GM18517 (cell line): ENCODE measurements around the gene BHLHE40.

Experiments
- ATAC-seq: cut with Tn5 transposase; IDR thresholded peaks from one replicate; pipeline ENCODE4 v1.9.1; 2021; ENCODE audit warnings: mild to moderate bottlenecking, moderate library complexity; ENCODE audit not compliant: unreplicated experiment

Gene BHLHE40

DNA sequence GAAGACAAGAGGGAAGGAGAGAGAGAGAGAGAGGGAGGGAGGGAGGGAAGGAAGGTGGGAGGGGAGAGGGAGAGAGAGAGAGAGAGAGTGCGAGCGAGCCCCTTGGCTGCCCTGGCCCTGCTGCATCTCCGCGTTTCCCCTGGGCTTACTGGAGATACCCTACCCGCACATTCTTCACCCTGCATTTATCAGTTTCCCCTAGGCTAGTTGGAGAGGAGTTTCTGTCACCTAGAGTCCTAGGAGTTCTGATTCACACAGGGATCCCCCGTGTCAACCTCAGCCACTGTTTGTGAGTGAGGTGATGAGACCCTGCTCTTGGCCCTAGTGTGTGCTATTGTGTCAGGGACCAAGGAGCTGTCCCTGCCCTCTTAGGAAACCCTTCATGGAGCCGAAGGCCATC is 18.7 kb downstream of the BHLHE40 start:
- no peak for ATAC-seq

DNA sequence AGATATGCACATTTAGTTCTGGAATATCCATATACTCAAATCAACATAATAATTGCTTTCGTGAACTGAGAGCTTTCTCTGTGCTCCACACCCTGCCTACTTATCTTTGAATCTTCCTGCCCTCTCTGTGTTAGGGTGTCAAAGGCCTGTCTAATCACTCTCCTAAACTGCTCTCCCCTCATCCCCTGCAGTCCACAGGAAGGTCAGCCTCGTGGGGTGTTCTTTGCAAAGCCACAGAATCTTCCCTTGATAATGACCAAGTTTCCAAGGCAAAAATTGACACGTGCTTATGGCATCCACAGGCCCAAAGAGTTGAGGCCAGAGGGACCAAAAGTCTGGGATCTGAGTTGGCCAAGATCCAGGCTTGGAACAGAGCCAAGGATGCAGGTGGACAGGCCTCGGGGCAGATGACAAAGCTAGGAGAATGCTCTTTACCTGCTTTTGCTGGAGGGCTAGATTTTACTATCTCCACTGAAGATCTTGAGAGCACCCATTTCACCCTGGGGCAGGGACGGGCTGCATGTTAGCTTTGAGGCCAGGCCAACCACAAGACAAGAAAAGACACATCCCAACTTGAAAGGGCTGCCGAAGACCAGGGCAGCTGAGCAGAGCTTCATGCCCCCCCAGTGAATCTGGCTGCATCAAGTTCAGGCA is 20.4 kb downstream of the BHLHE40 start:
- ATAC-seq: no peak

DNA sequence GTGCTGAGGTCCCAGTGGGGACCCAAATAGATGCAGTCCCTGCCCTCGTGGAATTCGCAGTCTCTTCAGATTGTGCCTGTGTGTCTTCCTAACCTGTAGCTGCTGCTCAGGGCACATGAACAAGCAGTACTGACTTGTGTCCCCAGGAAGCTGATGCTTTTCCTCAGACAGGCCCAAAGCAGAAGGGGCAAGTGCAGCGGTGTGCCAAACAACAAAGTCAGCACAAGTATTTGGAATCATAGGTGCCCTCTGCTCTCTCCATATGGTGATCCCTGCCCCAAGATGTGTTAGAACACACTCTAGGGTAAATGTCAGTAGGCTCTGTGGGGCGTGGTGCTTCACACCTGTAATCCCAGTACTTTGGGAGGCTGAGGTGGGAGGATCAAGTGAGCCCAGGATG is 21.9 kb downstream of the BHLHE40 start:
- no peak for ATAC-seq

DNA sequence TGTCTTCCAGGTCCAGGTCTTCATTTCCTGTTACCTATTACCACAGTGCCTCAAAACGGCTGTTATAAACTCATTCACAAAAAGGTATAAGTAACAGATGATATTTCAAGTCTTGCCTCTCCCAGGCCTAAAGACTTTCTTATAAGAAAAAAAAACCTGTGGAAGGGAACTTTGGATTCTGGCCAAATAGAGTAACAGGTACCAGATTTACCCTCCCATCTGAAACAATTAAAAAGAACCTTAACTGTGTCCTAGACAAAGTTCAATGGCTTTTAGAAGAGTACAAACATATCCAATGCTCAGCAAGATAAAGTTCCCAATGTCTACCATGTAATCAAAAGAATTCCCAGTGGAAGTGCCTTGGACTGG is 22.6 kb downstream of the BHLHE40 start:
- no peak for ATAC-seq

DNA sequence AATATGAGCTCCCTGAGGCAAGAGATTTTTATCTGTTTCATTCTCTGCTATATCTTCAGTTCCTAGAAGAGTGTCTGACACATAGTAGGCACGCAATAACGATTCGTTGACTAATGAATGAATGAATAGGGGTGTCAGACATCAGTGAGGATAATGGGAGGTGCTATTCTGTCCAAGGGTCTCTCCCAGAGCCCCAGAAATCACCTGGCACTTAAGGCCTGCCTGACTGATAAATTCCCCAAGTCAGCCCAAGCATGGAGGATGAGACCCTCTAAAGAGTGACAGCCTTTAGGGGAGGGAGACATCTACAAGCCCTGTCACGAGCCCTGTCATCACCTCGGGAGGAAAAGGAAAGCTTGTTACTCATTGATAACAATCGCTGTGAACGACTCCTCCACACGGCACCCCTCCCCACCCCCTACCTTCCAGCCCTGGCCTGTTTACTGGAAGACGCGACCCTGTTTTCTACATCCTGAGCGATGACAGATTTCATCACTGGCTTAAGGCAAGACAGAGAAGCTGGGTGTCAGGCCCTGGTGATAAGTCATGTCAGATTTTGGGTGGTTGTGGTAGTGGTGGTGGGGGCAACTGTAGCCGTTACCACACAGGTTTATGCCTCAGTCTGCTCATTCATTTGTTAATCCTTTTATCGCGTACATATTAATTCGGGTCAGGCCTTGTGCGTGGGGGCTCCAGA is 23.1 kb downstream of the BHLHE40 start:
- no peak for ATAC-seq

DNA sequence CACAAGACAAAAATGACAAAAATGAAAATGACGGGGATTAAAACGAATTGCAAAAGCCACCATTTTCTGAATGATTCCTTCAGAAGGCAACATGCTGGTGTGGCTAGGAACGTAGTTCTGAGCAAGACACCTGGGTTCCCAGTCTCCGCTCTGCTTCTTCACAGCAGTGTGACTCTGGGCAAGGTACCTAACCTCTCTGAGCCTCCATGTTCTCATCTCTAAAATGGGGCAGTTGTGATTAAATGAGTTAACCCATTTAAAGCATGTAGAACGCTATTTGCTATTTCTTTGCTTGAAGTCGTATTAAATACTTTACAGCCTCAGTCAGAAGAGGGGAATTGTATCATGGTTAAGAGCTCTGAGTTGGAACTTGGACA is 23.6 kb downstream of the BHLHE40 start:
- no peak for ATAC-seq

DNA sequence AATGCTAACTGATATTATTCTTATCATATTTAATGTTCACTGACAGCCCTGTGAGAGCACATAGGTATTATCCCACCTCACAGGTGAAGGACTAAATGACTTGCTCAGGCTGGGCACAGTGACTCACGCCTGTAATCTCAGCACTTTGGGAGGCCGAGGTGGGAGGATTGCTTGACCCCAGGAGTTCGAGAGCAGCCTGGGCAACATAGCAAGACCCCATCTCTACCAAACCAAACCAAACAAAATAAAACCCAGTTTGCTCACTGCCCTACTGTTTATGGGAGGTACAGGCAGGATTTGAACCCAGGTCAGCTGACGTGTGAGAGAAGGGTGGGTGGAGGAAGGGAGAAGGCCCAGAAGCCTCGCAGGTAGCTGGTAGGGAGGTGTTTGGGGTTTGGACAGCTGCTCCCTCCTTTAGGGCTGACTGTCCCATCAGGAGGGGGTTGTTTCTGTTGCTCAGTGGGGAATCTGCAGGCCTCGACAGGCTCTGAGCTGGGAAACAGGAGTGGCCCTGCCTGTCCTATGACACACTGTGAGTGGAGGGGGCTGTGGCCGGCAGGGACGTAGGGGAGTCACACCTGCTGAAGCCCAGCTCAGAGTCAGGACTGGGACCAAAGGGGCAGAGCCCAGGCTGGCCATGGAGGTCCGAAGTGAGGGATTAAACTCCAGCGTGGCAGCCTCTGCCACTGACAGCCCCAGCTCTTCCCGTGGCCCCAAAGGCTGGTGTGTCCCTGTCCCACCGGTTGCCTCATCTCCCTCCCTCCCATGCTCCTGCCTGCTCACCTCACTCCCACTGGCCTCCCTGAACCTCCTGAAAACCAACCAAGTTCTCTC is 25.3 kb downstream of the BHLHE40 start:
- no peak for ATAC-seq

DNA sequence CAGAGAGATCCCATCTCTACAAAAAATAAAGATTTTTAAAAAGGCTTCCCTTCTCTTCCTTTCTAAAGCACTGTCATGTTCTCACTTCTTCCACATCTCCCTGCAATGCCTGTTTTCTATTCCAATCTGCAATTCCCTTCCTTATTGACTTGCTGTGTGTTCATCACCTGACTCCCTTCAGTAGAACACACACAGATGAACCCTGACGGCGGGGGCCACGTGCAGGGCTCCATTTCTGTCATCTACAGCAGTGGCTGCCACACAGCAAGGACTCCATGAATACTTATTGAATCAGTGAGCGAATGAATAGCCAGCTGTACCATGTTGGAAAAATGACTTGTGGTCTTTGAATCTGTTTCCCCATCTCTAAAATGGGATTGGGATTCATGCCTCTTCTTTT is 26.1 kb downstream of the BHLHE40 start:
- no peak for ATAC-seq

DNA sequence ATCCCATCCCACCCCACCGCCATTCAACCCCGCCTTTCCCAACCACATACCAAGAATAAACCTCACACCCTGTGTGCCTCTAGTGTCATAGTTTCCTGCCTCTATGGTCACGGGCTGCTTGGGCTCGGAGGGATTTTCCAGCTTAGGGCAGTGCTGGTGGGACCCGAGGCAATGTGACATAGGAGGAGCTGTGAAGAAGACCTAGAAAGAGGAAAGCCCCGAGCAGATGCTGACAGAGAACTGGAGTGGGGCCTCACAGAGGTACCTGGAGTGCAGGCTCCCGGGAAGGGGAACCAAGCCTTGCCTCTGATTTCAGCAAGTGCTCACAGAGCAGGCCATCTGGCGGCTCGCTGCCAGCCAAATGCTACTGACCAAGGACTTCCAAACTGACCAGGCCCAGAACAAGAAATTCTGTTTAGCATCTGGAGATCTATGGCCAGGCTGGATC is 27.5 kb downstream of the BHLHE40 start:
- peak; percentile 67 for ATAC-seq

DNA sequence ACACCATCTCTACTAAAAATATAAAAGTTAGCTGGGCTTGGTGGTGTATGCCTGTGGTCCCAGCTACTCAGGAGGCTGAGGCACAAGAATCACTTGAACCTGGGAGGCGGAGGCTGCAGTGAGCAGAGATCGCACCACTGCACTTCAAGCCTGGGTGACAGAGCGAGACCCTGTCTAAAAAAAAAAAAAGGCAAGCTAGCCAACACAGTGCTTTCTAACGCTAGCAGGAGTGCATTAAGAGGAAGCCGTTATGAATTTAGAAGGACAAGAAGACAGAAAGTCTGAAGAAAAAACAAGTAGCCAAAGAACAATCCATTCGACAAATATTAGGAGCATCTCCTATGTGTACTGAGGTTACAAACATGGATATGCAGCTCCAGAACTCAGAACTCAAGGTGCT is 28.6 kb downstream of the BHLHE40 start:
- ATAC-seq: no peak

DNA sequence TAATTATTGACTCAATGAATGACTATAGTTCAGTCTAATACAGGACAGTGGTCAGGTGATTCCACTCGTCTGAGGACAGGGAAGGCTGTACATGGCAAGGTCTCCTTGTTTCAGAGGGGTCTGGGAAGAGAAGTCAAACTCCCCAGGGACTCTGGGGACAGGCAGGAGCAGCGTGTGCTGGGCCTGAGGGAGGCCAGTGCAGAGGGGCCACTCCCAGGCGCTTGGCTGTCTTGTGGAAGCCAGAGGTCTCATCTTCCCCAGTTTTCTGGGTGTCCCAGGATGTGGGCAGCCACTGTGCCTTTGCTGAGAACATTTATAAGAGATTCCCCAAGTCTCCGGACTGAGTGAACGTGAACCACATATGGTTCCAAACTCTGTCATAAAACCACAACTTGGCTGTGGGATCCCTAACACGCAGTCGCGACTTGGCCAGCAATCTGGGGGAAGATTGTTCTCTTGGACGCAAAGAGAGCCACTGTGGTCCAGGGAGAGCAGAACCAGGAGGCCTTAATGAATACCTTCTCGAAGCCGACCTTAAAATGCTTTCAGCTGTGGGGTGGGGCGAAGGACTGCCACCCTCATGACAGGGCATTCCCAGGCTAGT is 30.4 kb downstream of the BHLHE40 start:
- ATAC-seq: no peak

DNA sequence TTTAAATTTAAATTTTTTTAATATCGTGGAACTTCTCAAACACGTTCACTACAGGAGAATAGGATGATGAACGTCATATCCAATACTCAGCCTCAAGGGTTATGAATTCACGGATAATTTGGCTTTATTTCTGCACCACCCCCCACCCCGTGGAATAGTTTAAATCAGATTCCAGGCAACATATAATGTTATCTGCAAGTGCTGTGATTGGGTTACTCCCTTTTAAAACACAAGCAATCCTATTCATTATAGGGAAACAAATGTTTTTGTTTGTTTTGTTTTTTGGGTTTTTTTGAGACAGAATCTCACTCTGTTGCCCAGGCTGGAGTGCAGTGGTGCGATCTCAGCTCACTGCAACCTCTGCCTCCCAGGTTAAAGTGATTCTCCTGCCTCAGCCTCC is 30.9 kb downstream of the BHLHE40 start:
- no peak for ATAC-seq

DNA sequence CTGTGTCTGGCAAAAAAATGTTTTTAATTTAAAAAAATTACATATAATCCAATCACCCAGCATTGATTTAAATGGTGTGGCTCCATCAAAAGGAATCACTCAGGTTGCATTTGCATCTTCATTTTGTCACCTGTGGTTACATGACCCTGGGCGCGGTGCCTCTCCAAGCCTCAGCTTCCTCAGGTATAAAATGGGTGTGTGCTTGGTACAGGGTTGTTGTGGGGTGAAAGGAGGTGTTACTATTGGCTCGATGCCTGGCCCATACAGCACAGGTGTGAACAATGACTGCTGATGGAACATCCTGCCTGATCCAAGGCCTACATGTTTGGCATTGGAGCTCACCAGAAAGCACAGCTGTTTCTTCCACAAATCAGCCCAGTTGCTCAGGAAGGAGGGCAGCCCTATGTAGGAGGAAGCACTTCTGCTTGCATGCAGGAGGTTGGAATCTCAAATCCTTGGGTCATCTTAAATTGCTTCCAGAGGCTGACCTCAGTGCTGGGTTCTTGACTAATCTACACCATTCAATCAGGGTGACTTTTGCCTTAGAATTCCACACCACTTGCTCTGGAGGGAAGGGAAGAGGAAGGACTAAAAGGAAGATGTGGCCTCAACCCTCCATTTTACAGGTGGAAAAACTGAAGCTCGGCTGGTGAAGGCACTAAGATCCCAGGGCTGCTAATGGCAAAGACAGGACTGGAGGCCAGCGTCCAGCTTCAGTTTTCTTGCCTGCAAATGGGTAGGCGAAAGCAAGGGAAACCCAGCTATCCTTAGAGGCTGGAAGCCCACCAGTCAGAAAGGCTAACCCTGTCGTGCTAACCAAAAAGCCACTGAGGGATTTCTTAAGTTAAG is 31.7 kb downstream of the BHLHE40 start:
- no peak for ATAC-seq

DNA sequence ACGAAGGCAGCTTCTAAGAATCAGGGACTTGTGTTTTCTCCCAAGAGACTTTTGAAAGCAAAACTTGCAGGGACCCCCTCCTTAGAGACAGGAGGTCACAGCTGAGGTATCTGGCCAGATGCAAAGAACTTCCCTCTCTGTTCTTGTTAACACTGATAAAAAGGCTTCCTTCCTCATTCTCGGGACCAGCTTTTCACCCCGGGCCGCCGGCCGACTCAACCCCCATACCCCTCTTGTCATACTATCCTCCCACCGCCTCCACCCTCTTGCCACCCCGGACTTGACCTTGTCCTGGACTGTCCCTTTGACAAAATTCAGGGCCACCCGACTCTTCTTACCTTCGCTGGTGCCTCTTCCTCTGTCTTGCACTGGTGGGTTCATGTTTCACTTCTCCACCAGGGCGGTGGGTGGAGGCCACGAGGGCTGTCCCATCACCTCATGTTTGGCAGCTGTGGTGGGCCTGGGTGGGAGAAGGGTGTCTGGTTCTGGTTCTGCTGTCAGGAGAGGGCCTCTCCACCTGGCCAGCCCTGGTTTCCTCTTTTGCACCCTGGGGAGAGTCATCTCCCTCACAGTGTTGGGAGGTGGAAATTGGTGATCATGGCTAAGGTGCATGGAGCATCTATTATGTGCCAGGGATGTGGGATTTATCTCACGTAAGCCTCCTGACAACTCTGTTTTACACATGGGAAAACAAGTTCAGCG is 32.5 kb downstream of the BHLHE40 start:
- ATAC-seq: peak; percentile 60

DNA sequence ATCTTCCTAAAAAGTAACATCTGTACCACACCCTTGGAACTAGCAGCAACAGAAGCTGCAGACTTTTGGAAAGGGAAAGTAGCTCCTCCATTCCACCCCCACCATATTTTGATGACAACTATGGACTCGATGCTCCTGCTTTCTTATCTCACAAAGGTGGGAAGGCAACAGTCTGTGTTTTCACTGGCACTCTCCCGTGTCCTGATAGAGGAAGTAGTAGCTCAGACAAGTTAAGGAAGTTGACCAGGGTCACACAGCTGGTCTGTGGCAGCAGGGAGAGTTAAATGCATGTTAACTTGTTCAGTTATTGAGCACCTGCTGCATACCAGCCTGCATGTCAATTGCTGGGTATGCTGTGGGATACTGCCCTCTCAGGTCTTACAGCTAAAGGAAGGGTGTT is 33.1 kb downstream of the BHLHE40 start:
- no peak for ATAC-seq

DNA sequence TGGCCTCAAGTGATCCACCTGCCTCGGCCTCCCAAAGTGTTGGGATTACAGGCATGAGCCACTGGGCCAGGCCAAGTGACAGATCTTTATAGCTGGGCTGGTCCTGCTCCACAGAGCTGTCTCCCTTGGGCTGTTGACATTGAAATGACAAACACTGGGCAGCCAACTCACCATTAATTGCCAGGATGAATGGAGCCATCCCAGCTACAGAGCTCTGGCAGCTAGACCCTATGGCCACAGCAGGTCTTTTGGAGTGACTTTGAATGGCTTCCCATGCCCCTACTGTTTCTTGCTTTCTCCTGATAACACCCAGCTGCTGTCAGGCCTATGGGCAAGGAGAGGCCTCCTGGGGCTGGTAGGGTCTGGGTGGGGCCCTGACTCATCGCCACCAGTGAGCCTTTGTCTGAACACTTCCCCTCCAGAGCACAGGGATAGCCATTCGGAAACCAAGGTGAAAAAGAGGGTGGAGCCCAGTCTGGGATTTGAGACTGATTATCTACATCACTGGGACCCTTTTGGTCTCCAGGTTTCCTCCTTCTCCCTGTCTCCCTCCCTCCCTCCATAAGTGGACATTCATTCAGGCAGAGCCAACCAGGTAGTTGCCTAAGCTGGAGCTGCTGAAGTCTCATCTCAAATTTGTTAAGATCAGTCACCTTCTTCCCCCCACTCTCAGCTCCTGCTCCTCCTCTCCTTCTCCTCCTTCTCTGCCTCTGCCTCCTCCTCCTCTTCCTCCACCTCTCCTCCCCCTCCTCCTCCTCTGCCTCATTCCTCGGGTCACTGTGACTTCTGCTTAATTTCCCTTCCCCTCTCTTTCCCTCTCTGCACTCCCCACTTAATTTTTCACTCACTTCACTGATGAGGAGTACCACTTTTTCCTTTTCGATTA is 34.0 kb downstream of the BHLHE40 start:
- ATAC-seq: no peak

DNA sequence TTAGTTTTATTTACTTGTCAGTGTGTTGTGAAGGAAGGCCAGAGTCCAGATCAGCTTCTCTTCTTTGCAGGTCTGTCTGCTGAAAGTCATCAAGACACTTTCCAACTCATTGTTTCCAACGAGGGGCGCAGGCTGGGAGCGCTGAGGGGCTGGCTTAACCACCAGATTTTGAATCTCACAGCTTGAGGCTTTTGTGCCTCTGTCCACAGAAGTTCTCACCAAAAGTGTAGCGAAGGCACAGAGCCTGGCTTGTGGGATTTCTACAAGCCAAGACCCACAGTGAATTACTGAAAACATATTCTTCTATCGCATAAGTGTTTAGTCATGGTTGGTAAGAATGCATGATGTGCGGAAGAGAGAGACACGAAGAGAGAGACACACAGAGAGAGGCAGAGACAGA is 35.2 kb downstream of the BHLHE40 start:
- ATAC-seq: no peak

DNA sequence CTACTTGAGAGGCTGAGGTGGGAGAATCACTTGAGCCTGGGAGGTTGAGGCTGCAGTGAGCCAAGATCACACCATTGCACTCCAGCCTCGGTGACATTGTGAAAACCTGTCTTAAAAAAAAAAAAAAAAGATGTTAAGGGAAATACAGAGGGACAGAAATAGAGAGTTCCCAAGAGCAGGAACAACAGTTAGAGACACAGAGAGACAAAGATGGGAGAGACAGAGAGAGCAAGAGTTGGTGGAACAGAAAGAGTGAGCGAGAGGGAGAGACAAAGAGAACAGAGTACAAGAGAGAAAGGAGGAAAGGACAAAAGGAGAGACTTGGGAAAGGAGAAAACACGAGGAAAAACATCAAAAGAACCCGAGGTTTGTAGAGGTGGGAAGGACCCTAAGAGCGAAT is 35.8 kb downstream of the BHLHE40 start:
- no peak for ATAC-seq
